Cardiac muscle cell (in vitro differentiated cells and primary cell): ENCODE results near the gene DSCAML1. TPM values are rescaled to one million over a fixed set of nuclear protein-coding genes. Genes with fewer than 3 reads are reported as not detected.

Experiments
- DNase-seq, 2 donors: peaks; one replicate each; pipeline versions ENCODE4 v3.0.0 to v3.0.0-alpha.2; 2010 to 2017; ENCODE audit warnings: low read depth in 1 of 2, low spot score in 1 of 2
- H3K27ac ChIP-seq: fragments of 200-600 bp; sonication (generic); 2 replicates; pipeline ENCODE4 v1.5.1; 2016
- H3K27me3 ChIP-seq: fragments of 200-600 bp; sonication (generic); 2 replicates; pipeline ENCODE4 v1.6.0; 2016; ENCODE audit warnings: control low read depth
- H3K36me3 ChIP-seq: fragments of 200-600 bp; sonication (generic); 2 replicates; pipeline ENCODE4 v1.5.1; 2016; ENCODE audit warnings: control low read depth
- H3K4me1 ChIP-seq: fragments of 200-600 bp; sonication (generic); 2 replicates; pipeline ENCODE4 v1.8.1; 2017; ENCODE audit warnings: low read depth, mild to moderate bottlenecking, mixed run types
- H3K4me3 ChIP-seq: fragments of 200-600 bp; sonication (generic); 2 replicates; pipeline ENCODE4 v1.5.1; 2016; ENCODE audit warnings: mild to moderate bottlenecking
- H3K9me3 ChIP-seq: fragments of 200-600 bp; sonication (generic); 2 replicates; pipeline ENCODE4 v1.5.1; 2017; ENCODE audit warnings: low read depth, mild to moderate bottlenecking, control low read depth
- CTCF ChIP-seq: IDR thresholded peaks from 2 replicates; pipeline ENCODE4 v1.5.1; 2012; ENCODE audit warnings: low read depth, mild to moderate bottlenecking, low read length
- polyA plus RNA-seq: library from polyadenylated mRNA; unstranded; fragments of >200 nt; fragmentation: Nextera tagmentation; extraction: Ambion mirVana; gene quantifications from 2 replicates; pipeline ENCODE4 v1.2.1, GENCODE V29; 2016
- total RNA-seq: library from RNA; depleted of rRNA; stranded (reverse); fragments of >200 nt; gene quantifications from 2 replicates; pipeline ENCODE4 v1.2.3, GENCODE V29; 2016

DSCAML1 gene
- total and polyA plus RNA-seq, 2 experiments from 2014 or later: 1.8 TPM; not detected in 1

- Histone ChIP-seq H3K36me3 (no peaks in the 10 kb centered on the region), H3K4me1 (no peaks in the 10 kb centered on the region), H3K27me3 (peaks cover 8% of the 10 kb centered on the region), H3K9me3 (no peaks in the 10 kb centered on the region), H3K27ac (no peak overlapping the region), H3K4me3 (no peak overlapping the region)
- no peak for DNase-seq
- TF ChIP-seq CTCF: no peak
These were observed 294.3 kb downstream of the DSCAML1 start for GRCh38 chr11:117502779-117503100.

DNA sequence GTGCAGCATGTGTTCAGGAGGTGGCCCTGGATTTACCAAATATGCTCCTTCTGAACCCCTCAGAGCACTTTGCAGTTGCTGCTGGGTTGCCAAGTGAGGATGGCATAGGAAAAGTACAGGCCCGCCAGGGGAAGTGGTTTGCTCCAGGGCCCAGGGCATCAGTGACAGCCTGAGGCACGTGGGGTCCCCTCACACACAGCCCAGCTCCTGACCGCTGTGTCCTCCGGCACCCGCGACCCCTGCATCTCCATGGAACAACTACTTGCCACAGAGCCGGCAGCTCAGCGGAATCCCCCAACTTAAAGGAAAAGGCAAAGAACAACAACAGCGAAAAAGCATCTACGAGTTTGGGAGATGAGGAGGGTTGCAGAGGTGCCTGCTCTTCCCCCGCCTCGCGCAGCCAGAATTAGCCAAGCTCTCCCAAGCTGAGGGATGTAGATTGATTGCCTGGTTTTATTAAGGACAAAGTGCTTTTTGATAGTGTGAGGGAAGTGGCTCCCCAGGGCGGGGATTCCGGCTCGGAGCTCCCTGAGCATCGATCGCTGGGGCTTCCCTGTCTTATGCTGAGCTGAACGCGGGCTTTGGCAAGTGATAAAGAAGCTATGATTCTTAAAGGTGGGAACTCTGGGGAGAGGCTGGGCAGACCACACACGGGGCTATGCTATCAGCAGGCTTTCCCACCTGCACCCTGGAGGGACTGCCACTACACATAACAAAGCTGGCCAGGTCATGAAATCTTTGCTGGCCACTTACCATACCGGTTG, 294.8 kb downstream of the DSCAML1 start:
- no peak for TF ChIP-seq CTCF
- Histone ChIP-seq H3K4me3 (no peak overlapping the region), H3K27me3 (peaks cover 8% of the 10 kb centered on the region), H3K36me3 (no peaks in the 10 kb centered on the region), H3K9me3 (no peaks in the 10 kb centered on the region), H3K4me1 (no peaks in the 10 kb centered on the region), H3K27ac (no peak overlapping the region)
- DNase-seq: no peak

DNA sequence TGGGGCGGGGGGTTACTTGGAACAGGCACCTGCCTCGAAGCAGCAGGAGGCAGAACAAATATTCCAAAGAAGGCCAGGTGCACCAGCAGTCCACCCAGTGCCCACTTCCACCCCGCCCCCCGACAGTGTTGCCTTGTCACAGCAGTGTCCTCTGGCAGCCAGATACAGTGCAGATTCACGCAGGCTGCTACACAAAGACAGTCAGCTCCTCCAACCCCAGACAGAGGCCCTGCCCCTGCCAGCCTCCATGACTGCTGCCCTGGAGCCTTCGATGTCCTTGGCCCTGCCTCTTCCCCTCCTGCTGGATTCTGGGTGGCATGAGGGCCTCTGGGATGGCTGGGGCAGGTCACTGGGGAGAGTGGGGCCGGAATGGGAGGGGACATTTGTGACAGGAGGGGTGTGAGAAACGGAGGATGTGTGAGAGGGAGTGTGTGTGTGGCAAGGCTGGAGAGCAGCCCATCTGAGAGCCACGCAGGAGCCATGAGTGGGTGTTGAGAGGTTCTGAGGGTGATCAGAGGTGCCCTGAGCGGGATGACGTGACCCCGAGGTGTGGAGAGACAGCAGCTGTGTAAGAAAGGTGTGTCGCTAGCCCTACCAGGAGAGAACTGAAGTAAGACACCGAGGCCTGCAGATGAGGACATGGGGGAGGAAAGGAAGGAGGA, 295.6 kb downstream of the DSCAML1 start:
- Histone ChIP-seq H3K4me1 (peaks cover 3% of the 10 kb centered on the region), H3K4me3 (no peak overlapping the region), H3K27ac (no peak overlapping the region), H3K36me3 (no peaks in the 10 kb centered on the region), H3K9me3 (no peaks in the 10 kb centered on the region), H3K27me3 (peaks cover 13% of the 10 kb centered on the region)
- no peak for TF ChIP-seq CTCF
- peak in 1 of 2 donors; percentile 46 for DNase-seq

DNA sequence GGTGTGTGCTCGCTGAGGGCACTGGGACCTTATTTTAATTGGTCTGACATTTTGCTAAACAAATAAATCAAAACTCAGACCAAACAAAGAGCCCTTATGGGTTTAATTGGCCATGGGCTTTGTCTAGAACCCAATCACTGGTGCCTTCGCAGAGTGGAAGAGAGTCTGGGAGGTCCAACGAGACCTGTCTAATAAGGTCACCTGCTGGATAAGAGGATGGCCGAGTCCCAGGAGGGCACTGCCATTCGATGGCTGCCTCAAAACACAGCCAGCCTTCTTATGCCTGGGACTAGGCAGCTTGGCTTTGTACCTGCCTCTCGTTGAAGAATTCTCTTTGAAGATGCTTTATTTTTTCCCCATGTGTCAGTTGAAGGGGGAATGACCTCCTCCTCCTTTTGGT, 298.2 kb downstream of the DSCAML1 start:
- H3K27me3 ChIP-seq: peaks cover 10% of the 10 kb centered on the region
- no peaks in the 10 kb centered on the region for H3K36me3 ChIP-seq
- H3K4me3 ChIP-seq: no peak overlapping the region
- H3K9me3 ChIP-seq: no peaks in the 10 kb centered on the region
- no peak for TF ChIP-seq CTCF
- peaks cover 5% of the 10 kb centered on the region for H3K4me1 ChIP-seq
- H3K27ac ChIP-seq: no peak overlapping the region
- DNase-seq: no peak

- peaks cover 8% of the 10 kb centered on the region for H3K4me1 ChIP-seq
- H3K4me3 ChIP-seq: no peak overlapping the region
- DNase-seq: no peak
- no peaks in the 10 kb centered on the region for H3K36me3 ChIP-seq
- no peak for TF ChIP-seq CTCF
- no peak overlapping the region for H3K27ac ChIP-seq
- no peaks in the 10 kb centered on the region for H3K9me3 ChIP-seq
- peaks cover 10% of the 10 kb centered on the region for H3K27me3 ChIP-seq
These were observed 299.6 kb downstream of the DSCAML1 start for GRCh38 chr11:117497206-117497951.
